Cortex of kidney (tissue), 1 donor: Measurements from ENCODE around the gene PCMT1.

Experiments
- DNase-seq: peaks from one replicate; lab custom pipeline; 2025; lab: John Stamatoyannopoulos, UW

PCMT1 gene

GRCh38 chr6:149855040-149855654 lies 105.6 kb downstream of the PCMT1 start:
- DNase-seq, result no peak

- no peak for DNase-seq
Measured at GRCh38 chr6:149855741-149856140, 106.2 kb downstream of the PCMT1 start.

- no peak for DNase-seq
Measured at GRCh38 chr6:149856256-149856994, 106.9 kb downstream of the PCMT1 start.

GRCh38 chr6:149857541-149857940 lies 108.0 kb downstream of the PCMT1 start:
- DNase-seq, result no peak

GRCh38 chr6:149859368-149859767 lies 109.8 kb downstream of the PCMT1 start:
- DNase-seq, result no peak

GRCh38 chr6:149859938-149860337 lies 110.4 kb downstream of the PCMT1 start:
- DNase-seq, result no peak

- no peak for DNase-seq
Measured at GRCh38 chr6:149860513-149860833, 110.9 kb downstream of the PCMT1 start.
